Fibroblast of mammary gland (primary cell): ENCODE measurements around the gene CHD5.

Experiments used
- DNase-seq: peaks from one replicate; pipeline ENCODE4 v3.0.0-alpha.2; 2010; ENCODE audit warnings: low read depth
- H3K4me3 ChIP-seq: 2 replicates; pipeline ENCODE4 v1.5.1; 2011; ENCODE audit warnings: low read depth, mild to moderate bottlenecking, low read length, moderate library complexity; ENCODE audit not compliant: control insufficient read depth
- CTCF ChIP-seq: conservative IDR thresholded peaks from 2 replicates; pipeline ENCODE4 v1.5.1; 2011; ENCODE audit warnings: low read depth, low read length, inconsistent platforms; ENCODE audit not compliant: control insufficient read depth, insufficient read depth

The CHD5 gene

GRCh38 chr1:6145864-6146410, 34.2 kb downstream of the CHD5 start:
- TF ChIP-seq CTCF = no peak
- H3K4me3 ChIP-seq = no peak overlapping the region
- no peak for DNase-seq

- no peak overlapping the region for H3K4me3 ChIP-seq
- no peak for DNase-seq
- no peak for TF ChIP-seq CTCF
Measured at GRCh38 chr1:6145396-6145750, 34.7 kb downstream of the CHD5 start.

- no peak for DNase-seq
- no peak for TF ChIP-seq CTCF
- no peak overlapping the region for H3K4me3 ChIP-seq
Measured at GRCh38 chr1:6144647-6145395, 35.3 kb downstream of the CHD5 start.

GRCh38 chr1:6144175-6144574, 35.9 kb downstream of the CHD5 start:
- TF ChIP-seq CTCF = no peak
- DNase-seq = no peak
- no peak overlapping the region for H3K4me3 ChIP-seq

GRCh38 chr1:6143395-6143794, 36.7 kb downstream of the CHD5 start:
- H3K4me3 ChIP-seq = no peak overlapping the region
- no peak for DNase-seq
- no peak for TF ChIP-seq CTCF

- H3K4me3 ChIP-seq = no peak overlapping the region
- no peak for TF ChIP-seq CTCF
- DNase-seq = no peak
Measured at GRCh38 chr1:6142734-6143133, 37.4 kb downstream of the CHD5 start.
